ENCODE data around the gene SLC34A1.

DNA sequence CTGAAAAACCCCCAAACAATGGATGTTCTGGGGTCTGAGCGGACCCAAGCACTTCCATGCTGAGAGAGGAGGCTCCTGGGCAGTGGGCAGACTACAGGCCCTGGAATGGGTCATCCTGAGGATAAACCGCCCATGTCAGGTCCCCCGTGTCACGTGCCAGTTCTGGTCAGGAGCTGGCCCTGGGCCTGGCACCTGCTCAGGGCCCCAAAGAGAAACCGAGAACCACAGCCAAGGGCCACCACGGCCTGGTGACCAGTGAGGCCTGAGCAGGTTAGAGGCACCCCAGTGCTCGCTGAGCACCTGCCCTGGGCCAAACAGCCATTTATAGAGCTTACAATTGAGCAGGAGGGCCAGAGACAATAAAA lies 48.6 kb upstream of the SLC34A1 start:
- TF ChIP-seq, protein P1, sequence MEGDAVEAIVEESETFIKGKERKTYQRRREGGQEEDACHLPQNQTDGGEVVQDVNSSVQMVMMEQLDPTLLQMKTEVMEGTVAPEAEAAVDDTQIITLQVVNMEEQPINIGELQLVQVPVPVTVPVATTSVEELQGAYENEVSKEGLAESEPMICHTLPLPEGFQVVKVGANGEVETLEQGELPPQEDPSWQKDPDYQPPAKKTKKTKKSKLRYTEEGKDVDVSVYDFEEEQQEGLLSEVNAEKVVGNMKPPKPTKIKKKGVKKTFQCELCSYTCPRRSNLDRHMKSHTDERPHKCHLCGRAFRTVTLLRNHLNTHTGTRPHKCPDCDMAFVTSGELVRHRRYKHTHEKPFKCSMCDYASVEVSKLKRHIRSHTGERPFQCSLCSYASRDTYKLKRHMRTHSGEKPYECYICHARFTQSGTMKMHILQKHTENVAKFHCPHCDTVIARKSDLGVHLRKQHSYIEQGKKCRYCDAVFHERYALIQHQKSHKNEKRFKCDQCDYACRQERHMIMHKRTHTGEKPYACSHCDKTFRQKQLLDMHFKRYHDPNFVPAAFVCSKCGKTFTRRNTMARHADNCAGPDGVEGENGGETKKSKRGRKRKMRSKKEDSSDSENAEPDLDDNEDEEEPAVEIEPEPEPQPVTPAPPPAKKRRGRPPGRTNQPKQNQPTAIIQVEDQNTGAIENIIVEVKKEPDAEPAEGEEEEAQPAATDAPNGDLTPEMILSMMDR (conservative IDR thresholded peaks at IDR 0.05; ENCODE audit: low read length), result no peak
- no peak for TF ChIP-seq EZH2phosphoT487 (IDR thresholded peaks at IDR 0.05; ENCODE audit: borderline replicate concordance)

Measured in Loucy (cell line).